Liver (tissue), 9 donors: Measurements from ENCODE around the gene WWOX. TPM values are rescaled to one million over a fixed set of nuclear protein-coding genes. Genes with fewer than 3 reads are reported as not detected.

Source experiments
- DNase-seq: peaks from one replicate; pipeline ENCODE4 v3.0.0-alpha.2; 2017; ENCODE audit warnings: low spot score
- H3K27ac ChIP-seq, 2 donors: one replicate each; pipeline ENCODE4 v1.7.0; 2013; ENCODE audit warnings: inconsistent platforms in 2 of 2, low read length in 2 of 2, control low read depth in 1 of 2, low read depth in 1 of 2, mild to moderate bottlenecking in 1 of 2
- H3K27me3 ChIP-seq, 4 donors: one replicate each; pipeline versions ENCODE4 v1.6.1 to v1.7.0; 2013; ENCODE audit warnings: low read length in 3 of 4, inconsistent platforms in 1 of 4, mild to moderate bottlenecking in 1 of 4, moderate library complexity in 1 of 4; ENCODE audit not compliant: control insufficient read depth in 4 of 4, insufficient read depth in 4 of 4
- H3K36me3 ChIP-seq, 4 donors: one replicate each; pipeline versions ENCODE4 v1.6.1 to v1.7.0; 2013; ENCODE audit warnings: low read length in 3 of 4, mild to moderate bottlenecking in 3 of 4, low read depth in 1 of 4, moderate library complexity in 1 of 4; ENCODE audit not compliant: control insufficient read depth in 4 of 4, insufficient read depth in 3 of 4
- H3K4me1 ChIP-seq, 4 donors: one replicate each; pipeline versions ENCODE4 v1.6.1 to v1.7.0; 2013; ENCODE audit warnings: low read length in 3 of 4, mild to moderate bottlenecking in 3 of 4, moderate library complexity in 1 of 4; ENCODE audit not compliant: control insufficient read depth in 4 of 4, insufficient read depth in 4 of 4
- H3K4me3 ChIP-seq, 3 donors: one replicate each; pipeline versions ENCODE4 v1.6.1 to v1.7.0; 2013; ENCODE audit warnings: low read length in 3 of 3, control low read depth in 1 of 3, low read depth in 1 of 3, mild to moderate bottlenecking in 1 of 3
- H3K9ac ChIP-seq, 2 donors: one replicate each; pipeline ENCODE4 v1.7.0; 2013; ENCODE audit warnings: low read length in 2 of 2, mild to moderate bottlenecking in 2 of 2, moderate library complexity in 2 of 2, control low read depth in 1 of 2, low read depth in 1 of 2
- H3K9me3 ChIP-seq, 4 donors: one replicate each; pipeline versions ENCODE4 v1.6.1 to v1.7.0; 2013; ENCODE audit warnings: low read length in 3 of 4; ENCODE audit not compliant: control insufficient read depth in 4 of 4
- ATF3 ChIP-seq: IDR thresholded peaks from 2 replicates; pipeline ENCODE4 v1.6.1; 2016; ENCODE audit warnings: antibody characterized with exemption
- CTCF ChIP-seq: fragments of 150-350 bp; IDR thresholded peaks from 2 replicates; pipeline ENCODE4 v1.5.1; 2017; ENCODE audit warnings: improper control_type of control experiment, low read depth, low read length; ENCODE audit not compliant: missing input control
- EGR1 ChIP-seq, 2 donors: IDR thresholded peaks; 2 replicates each; pipeline ENCODE4 v1.6.1; 2016 to 2018; ENCODE audit warnings: antibody characterized with exemption in 2 of 2, low read depth in 2 of 2
- FOXA1 ChIP-seq: IDR thresholded peaks from 2 replicates; pipeline ENCODE4 v1.6.1; 2016; ENCODE audit warnings: antibody characterized with exemption
- FOXA2 ChIP-seq: IDR thresholded peaks from 2 replicates; pipeline ENCODE4 v1.6.1; 2016; ENCODE audit warnings: antibody characterized with exemption
- GABPA ChIP-seq, 2 donors: IDR thresholded peaks in 1 of 2; conservative IDR thresholded peaks in 1 of 2; 2 replicates each; pipeline ENCODE4 v1.6.1; 2016; ENCODE audit warnings: antibody characterized with exemption in 2 of 2, mild to moderate bottlenecking in 1 of 2, moderate library complexity in 1 of 2
- HNF4A ChIP-seq, 2 donors: conservative IDR thresholded peaks; 2 replicates each; pipeline ENCODE4 v1.6.1; 2016; ENCODE audit warnings: antibody characterized with exemption in 2 of 2, mild to moderate bottlenecking in 2 of 2
- HNF4G ChIP-seq: IDR thresholded peaks from 2 replicates; pipeline ENCODE4 v1.6.1; 2016; ENCODE audit warnings: antibody characterized with exemption
- JUND ChIP-seq, 2 donors: IDR thresholded peaks; 2 replicates each; pipeline ENCODE4 v1.6.1; 2016; ENCODE audit warnings: antibody characterized with exemption in 2 of 2
- NR2F2 ChIP-seq: IDR thresholded peaks from 2 replicates; pipeline ENCODE4 v1.6.1; 2016; ENCODE audit warnings: antibody characterized with exemption
- RAD21 ChIP-seq, 2 donors: IDR thresholded peaks; 2 replicates each; pipeline ENCODE4 v1.6.1; 2016; ENCODE audit warnings: antibody characterized with exemption in 2 of 2, mild to moderate bottlenecking in 2 of 2
- REST ChIP-seq: IDR thresholded peaks from 2 replicates; pipeline ENCODE4 v1.6.1; 2016; ENCODE audit warnings: antibody characterized with exemption, mild to moderate bottlenecking
- RXRA ChIP-seq, 2 donors: IDR thresholded peaks; 2 replicates each; pipeline ENCODE4 v1.6.1; 2017 to 2018; ENCODE audit warnings: antibody characterized with exemption in 2 of 2, mild to moderate bottlenecking in 1 of 2
- SP1 ChIP-seq: IDR thresholded peaks from 2 replicates; pipeline ENCODE4 v1.6.1; 2018; ENCODE audit warnings: antibody characterized with exemption, mild to moderate bottlenecking
- TAF1 ChIP-seq: conservative IDR thresholded peaks from 2 replicates; pipeline ENCODE4 v1.6.1; 2016; ENCODE audit warnings: antibody characterized with exemption, mild to moderate bottlenecking
- YY1 ChIP-seq: IDR thresholded peaks from 2 replicates; pipeline ENCODE4 v1.6.1; 2016; ENCODE audit warnings: antibody characterized with exemption, mild to moderate bottlenecking
- ZBTB33 ChIP-seq: IDR thresholded peaks from 2 replicates; pipeline ENCODE4 v1.6.1; 2016; ENCODE audit warnings: antibody characterized with exemption
- WGBS: extraction: QIAGEN DNeasy Blood & Tissue Kit; methylation state at CpG from one replicate; pipeline ENCODE4 v1.1.7; 2013; 5-methylcytosine and 5-hydroxymethylcytosine counted together
- polyA plus RNA-seq, 2 donors: library from polyadenylated mRNA; stranded (reverse) in 1 of 2; unstranded in 1 of 2; fragments of 200-250 nt in 1 of 2; fragments of >200 nt in 1 of 2; fragmentation: Nextera tagmentation in 1 of 2; extraction: Ambion mirVana in 1 of 2; gene quantifications; one replicate each; pipeline versions ENCODE4 v1.2.1 to v1.2.3, GENCODE V29; 2013 to 2015
- total RNA-seq, 2 donors: library from RNA; depleted of rRNA; stranded (reverse); fragments of >200 nt; gene quantifications; one replicate each; pipeline ENCODE4 v1.2.3, GENCODE V29; 2014
- donor health status: healthy.
- donor health status: healthy.
- donor health status: healthy.
- donor health status: healthy.
- donor health status: healthy.

The WWOX gene
- total and polyA plus RNA-seq, 4 donors, result 9.8 to 46.0 (median 15.3) TPM

GRCh38 chr16:78275420-78275819, 176.0 kb downstream of the WWOX start:
- H3K9ac ChIP-seq, result no peak overlapping the region
- H3K27ac ChIP-seq, result no peak overlapping the region
- no peak for DNase-seq
- WGBS, result 97% methylated on average over 5 of the region's 5 CpGs
- no peak for TF ChIP-seq TAF1
- no peak for TF ChIP-seq ATF3
- no peak for TF ChIP-seq FOXA2
- no peak for TF ChIP-seq FOXA1
- TF ChIP-seq RXRA (IDR thresholded peaks at IDR 0.05), result no peak
- no peak for TF ChIP-seq GABPA (IDR thresholded peaks at IDR 0.05 in 1 of 2, conservative IDR thresholded peaks at IDR 0.05 in 1 of 2)
- TF ChIP-seq NR2F2, result no peak
- no peak for TF ChIP-seq HNF4G
- no peak for TF ChIP-seq SP1
- TF ChIP-seq EGR1 (IDR thresholded peaks at IDR 0.05; ENCODE audit: low read depth in 2 of 2), result no peak
- TF ChIP-seq CTCF, result no peak
- no peak for TF ChIP-seq ZBTB33
- TF ChIP-seq HNF4A (conservative IDR thresholded peaks at IDR 0.05), result no peak
- no peak for TF ChIP-seq YY1
- no peak for TF ChIP-seq RAD21 (IDR thresholded peaks at IDR 0.05)
- no peaks in the 10 kb centered on the region for H3K36me3 ChIP-seq
- no peaks in the 10 kb centered on the region for H3K9me3 ChIP-seq
- no peak overlapping the region for H3K4me3 ChIP-seq
- peaks cover 0 to 6% (median 1%) of the 10 kb centered on the region in 4 donors for H3K4me1 ChIP-seq
- H3K27me3 ChIP-seq, result no peaks in the 10 kb centered on the region

- 51% methylated on average over 12 of the region's 12 CpGs for WGBS
- Histone ChIP-seq H3K27me3 (no peaks in the 10 kb centered on the region), H3K36me3 (no peaks in the 10 kb centered on the region), H3K9me3 (no peaks in the 10 kb centered on the region), H3K9ac (no peak overlapping the region), H3K4me1 (peaks cover 0 to 6% (median 1%) of the 10 kb centered on the region in 4 donors), H3K4me3 (no peak overlapping the region), H3K27ac (no peak overlapping the region)
- DNase-seq, result no peak
- no peak for TF ChIP-seq RXRA (IDR thresholded peaks at IDR 0.05)
- TF ChIP-seq HNF4A (conservative IDR thresholded peaks at IDR 0.05), result no peak
- no peak for TF ChIP-seq NR2F2
- TF ChIP-seq JUND (IDR thresholded peaks at IDR 0.05), result no peak
- no peak for TF ChIP-seq YY1
- no peak for TF ChIP-seq REST
- no peak for TF ChIP-seq FOXA1
Observed at GRCh38 chr16:78277321-78278055, 178.0 kb downstream of the WWOX start.
